ENCODE measurements around the gene NOM1.

- TF ChIP-seq CTCF (IDR thresholded peaks at IDR 0.05) (no peak), EZH2 (IDR thresholded peaks at IDR 0.05; ENCODE audit: borderline replicate concordance, insufficient read depth, low read depth, low read length, poor library complexity, severe bottlenecking) (no peak)
Measured at GRCh38 chr7:157018328-157018996, 69.0 kb downstream of the NOM1 start.

All from B cell (primary cell).